Aorta (tissue), 5 donors: ENCODE measurements around the gene ADAMTS12. TPM values are rescaled to one million over a fixed set of nuclear protein-coding genes. Genes with fewer than 3 reads are reported as not detected.
A peak's percentile ranks its signal among the peaks of the same experiment; 100 is the strongest.

Source experiments
- ATAC-seq: fragments of 200-7000 bp; cut with Tn5 transposase; one replicate; pipeline ENCODE4 v1.9.1; 2022; ENCODE audit warnings: moderate library complexity; ENCODE audit not compliant: low FRiP score
- DNase-seq, 2 donors: peaks; one replicate each; pipeline ENCODE4 v3.0.0-alpha.2; 2020
- H3K27ac ChIP-seq, 2 donors: one replicate each; pipeline ENCODE4 v1.5.1; 2013; ENCODE audit warnings: low read length in 2 of 2, mild to moderate bottlenecking in 2 of 2, moderate library complexity in 2 of 2, control low read depth in 1 of 2, inconsistent platforms in 1 of 2, low read depth in 1 of 2
- H3K27me3 ChIP-seq, 2 donors: one replicate each; pipeline ENCODE4 v1.6.1; 2013; ENCODE audit warnings: control low read depth in 1 of 2, low read length in 1 of 2, mild to moderate bottlenecking in 1 of 2, moderate library complexity in 1 of 2; ENCODE audit not compliant: insufficient read depth in 2 of 2, control insufficient read depth in 1 of 2
- H3K36me3 ChIP-seq, 2 donors: one replicate each; pipeline ENCODE4 v1.6.1; 2013; ENCODE audit warnings: control low read depth in 1 of 2, low read length in 1 of 2, mild to moderate bottlenecking in 1 of 2; ENCODE audit not compliant: insufficient read depth in 2 of 2, control insufficient read depth in 1 of 2
- H3K4me1 ChIP-seq, 2 donors: one replicate each; pipeline ENCODE4 v1.6.1; 2013; ENCODE audit warnings: low read length in 2 of 2, control low read depth in 1 of 2, mild to moderate bottlenecking in 1 of 2, moderate library complexity in 1 of 2; ENCODE audit not compliant: insufficient read depth in 2 of 2, control insufficient read depth in 1 of 2
- H3K4me3 ChIP-seq, 2 donors: one replicate each; pipeline ENCODE4 v1.5.1; 2013; ENCODE audit warnings: low read length in 2 of 2, control low read depth in 1 of 2, mild to moderate bottlenecking in 1 of 2
- H3K9me3 ChIP-seq: one replicate; pipeline ENCODE4 v1.6.1; 2013; ENCODE audit warnings: mild to moderate bottlenecking, low read length; ENCODE audit not compliant: control insufficient read depth
- WGBS, 2 donors: extraction: QIAGEN DNeasy Blood & Tissue Kit; methylation state at CpG; one replicate each; pipeline ENCODE4 v1.1.7; 2013; 5-methylcytosine and 5-hydroxymethylcytosine counted together
- intact Hi-C, 2 donors: fragments of 100-400 bp; cut with DNase I; formaldehyde crosslinking; loops; one replicate each; pipeline versions ENCODE4 v1.14.2 to v1.15.0; 2022
- polyA plus RNA-seq, 2 donors: library from polyadenylated mRNA; stranded (reverse); fragments of 200-250 nt; gene quantifications; one replicate each; pipeline ENCODE4 v1.2.3, GENCODE V29; 2013
- total RNA-seq, 2 donors: library from RNA; stranded (reverse); fragmentation: NEBNext Ultra II Directional; extraction: Animal tissue kit (Norgen Biotek cat#: 25700); gene quantifications; one replicate each; pipeline ENCODE4 v1.2.1, GENCODE V29; 2021
- donor health status: healthy with polysubstance abuse.
- donor health status: Bipolar disorder and iron deficiency.
- donor health status: DM: no; HTN: no; CAD: no.
- donor health status: DM: no; HTN: no; CAD: no.
- donor health status: DM: yes; HTN: yes; CAD: no.

The ADAMTS12 gene
- total and polyA plus RNA-seq, 4 donors, result 0.50 to 7.3 (median 2.8) TPM

DNA sequence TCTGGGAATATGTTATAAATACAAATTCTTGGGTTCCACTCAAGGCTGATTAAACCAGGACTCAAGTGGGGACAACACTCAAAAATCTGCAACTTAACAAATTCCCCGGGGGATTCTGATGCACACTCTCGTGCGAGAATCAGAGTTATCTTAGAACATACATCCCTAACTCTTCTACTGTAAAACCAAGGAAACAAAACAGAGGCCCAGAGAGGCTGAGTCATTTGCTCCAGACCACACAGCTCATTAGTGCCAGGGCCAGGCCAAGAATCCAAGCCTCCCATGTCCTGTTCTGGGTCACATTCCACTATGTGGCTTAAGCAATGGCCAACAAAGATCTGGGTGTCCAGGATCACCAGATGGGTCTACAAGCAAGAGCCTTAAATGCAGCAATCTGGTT, 166.0 kb downstream of the ADAMTS12 start:
- peak; percentile 20 for ATAC-seq
- Histone ChIP-seq H3K9me3 (no peaks in the 10 kb centered on the region), H3K36me3 (no peaks in the 10 kb centered on the region), H3K4me3 (no peak overlapping the region), H3K27me3 (no peaks in the 10 kb centered on the region), H3K4me1 (peaks cover 0 to 3% of the 10 kb centered on the region in 2 donors), H3K27ac (no peak overlapping the region)
- no peak for DNase-seq
- intact Hi-C loops, result no loop called here
- WGBS, 2 donors, result 26 to 66% methylated on average over 3 of the region's 3 CpGs

DNA sequence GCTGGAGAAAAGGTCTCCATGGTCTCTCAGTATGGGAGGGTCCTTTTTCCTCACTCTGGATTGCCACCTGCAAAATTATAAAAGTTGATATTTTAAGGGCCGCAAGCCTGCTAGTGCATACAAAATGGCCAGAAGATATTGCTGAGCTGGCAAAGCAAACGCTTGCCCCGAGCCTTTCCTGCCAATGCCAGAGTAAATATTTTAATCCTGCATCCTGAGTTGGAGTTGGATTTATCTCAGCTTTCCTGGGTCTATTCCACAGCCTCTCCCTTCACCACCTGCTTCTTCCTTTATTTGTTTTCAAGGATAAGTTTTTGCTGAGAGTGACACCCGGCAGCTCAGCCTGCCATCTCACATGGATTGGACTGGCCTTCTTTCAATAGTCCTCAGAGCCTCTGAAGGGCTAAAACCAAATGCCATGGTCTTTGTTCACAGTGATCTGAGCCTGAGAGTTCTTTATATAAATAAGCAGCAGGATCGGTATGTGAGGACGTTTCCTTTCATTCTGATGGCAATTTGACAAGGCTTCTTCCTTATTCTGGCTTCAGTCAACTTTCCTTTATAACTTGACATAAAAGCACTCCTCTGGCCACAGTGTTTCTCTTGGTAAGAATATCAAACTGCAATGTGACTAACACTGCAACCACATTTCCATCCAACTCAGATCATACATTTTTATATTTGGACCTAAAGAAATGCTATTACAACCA, 170.1 kb downstream of the ADAMTS12 start:
- no peaks in the 10 kb centered on the region for H3K36me3 ChIP-seq
- H3K9me3 ChIP-seq, result no peaks in the 10 kb centered on the region
- WGBS, 2 donors, result 4 to 5% methylated on average over 6 of the region's 6 CpGs
- H3K27ac ChIP-seq, result no peak overlapping the region
- DNase-seq, result no peak
- ATAC-seq, result no peak
- H3K4me3 ChIP-seq, result no peak overlapping the region
- H3K27me3 ChIP-seq, result no peaks in the 10 kb centered on the region
- H3K4me1 ChIP-seq, result peaks cover 0 to 3% of the 10 kb centered on the region in 2 donors
- intact Hi-C loops, result no loop called here

DNA sequence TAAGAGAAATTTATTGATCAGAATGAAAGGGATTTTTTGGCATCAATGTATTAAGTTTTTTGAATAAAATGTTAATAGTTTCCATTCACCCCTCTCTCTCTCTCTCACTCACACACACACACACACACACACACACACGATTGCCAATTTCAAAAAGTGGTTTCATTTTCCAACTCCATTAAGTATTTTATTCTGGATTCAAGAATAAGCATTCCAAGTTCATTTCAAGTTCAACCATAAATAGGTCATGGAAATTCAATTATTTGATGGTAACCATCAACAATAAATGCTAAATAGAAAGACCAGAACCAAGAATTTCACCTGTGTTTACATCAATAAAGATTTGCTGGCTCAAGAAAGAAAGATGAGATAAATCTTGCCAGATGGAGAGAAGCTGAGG, 171.6 kb downstream of the ADAMTS12 start:
- H3K9me3 ChIP-seq, result no peaks in the 10 kb centered on the region
- intact Hi-C loops, result no loop called here
- no peaks in the 10 kb centered on the region for H3K27me3 ChIP-seq
- ATAC-seq, result no peak
- H3K4me3 ChIP-seq, result no peak overlapping the region
- no peaks in the 10 kb centered on the region for H3K36me3 ChIP-seq
- no peak for DNase-seq
- H3K27ac ChIP-seq, result no peak overlapping the region
- H3K4me1 ChIP-seq, result peaks cover 0 to 3% of the 10 kb centered on the region in 2 donors
- WGBS, 2 donors, result 53 to 76% methylated on average over 1 of the region's 1 CpG

DNA sequence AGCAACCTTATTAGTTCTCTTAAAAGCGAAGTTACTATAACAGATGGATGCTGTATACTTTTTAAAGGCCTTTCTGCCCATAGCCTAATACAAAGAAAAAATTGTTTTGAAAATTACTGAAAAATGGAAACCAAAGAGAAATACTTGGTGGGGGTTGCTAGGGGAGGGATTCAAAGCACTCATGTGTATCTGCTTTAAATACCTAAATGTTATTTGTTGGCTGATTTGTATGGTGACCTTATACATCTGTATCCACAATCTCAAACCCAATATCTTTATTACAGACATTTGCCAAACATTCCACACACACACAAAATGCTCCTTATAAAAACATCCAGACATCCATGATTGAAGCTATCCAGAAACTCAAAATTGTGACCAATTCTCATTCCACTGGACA, 172.0 kb downstream of the ADAMTS12 start:
- Histone ChIP-seq H3K9me3 (no peaks in the 10 kb centered on the region), H3K27ac (no peak overlapping the region), H3K4me1 (peaks cover 0 to 3% of the 10 kb centered on the region in 2 donors), H3K36me3 (no peaks in the 10 kb centered on the region), H3K4me3 (no peak overlapping the region), H3K27me3 (no peaks in the 10 kb centered on the region)
- WGBS, 2 donors, result 99 to 100% methylated on average over 1 of the region's 1 CpG
- DNase-seq (no peak), ATAC-seq (no peak)
- intact Hi-C loops, result no loop called here

DNA sequence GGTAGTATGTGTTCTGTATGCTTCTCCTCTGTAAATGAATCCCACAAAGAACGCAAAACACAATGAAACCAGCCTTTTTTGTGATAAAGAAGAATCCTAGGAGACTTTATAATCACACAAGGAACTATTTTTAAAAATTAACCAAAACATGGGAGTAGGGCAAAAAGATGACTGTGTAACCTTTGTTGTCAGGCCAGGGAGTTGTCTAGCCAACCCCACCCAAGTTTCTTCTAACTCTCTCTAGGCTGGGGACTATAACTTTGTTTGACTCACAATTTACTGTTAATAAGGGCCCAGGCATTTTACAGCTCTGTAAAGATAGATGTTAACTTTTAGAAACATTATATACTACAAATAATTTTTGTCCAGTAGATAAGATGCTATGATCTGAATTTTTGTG, 176.1 kb downstream of the ADAMTS12 start:
- no peak for DNase-seq
- no peaks in the 10 kb centered on the region for H3K36me3 ChIP-seq
- no peak for ATAC-seq
- 35 to 40% methylated on average over 1 of the region's 1 CpG for WGBS, 2 donors
- H3K27me3 ChIP-seq, result no peaks in the 10 kb centered on the region
- no peak overlapping the region for H3K4me3 ChIP-seq
- H3K27ac ChIP-seq, result no peak overlapping the region
- H3K4me1 ChIP-seq, result peaks cover 0 to 3% of the 10 kb centered on the region in 2 donors
- no peaks in the 10 kb centered on the region for H3K9me3 ChIP-seq
- intact Hi-C loops, result no loop called here

DNA sequence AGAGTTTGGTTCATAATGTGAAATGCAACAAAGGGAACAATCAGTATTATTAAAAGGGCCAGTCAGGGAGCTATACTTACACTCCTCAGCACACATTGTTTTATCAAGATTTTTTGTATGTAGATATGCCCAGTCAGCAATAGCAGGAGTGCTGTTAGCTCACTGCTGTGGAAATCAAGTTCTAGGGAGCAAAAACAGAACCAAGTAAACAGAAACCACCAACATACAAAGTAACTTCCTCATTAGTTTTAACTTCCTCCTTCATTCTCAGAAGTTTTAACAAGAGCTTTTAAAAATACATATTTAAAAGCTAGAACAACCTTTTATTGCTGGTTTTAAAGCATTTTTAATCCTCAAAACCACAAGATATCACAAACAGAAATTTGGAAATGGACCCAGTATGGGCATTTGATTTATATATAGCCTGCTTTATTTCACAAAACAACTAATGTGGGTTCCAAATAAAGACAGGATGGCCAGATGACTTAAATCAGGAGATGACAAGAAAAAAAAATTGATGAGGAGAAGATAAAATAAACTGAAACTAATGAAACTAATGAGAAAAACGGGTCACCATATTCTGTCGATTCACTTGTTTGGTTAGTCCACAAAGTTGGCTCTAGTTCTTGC, 178.5 kb downstream of the ADAMTS12 start:
- Histone ChIP-seq H3K4me3 (no peak overlapping the region), H3K27ac (no peak overlapping the region), H3K4me1 (peaks cover 0 to 5% of the 10 kb centered on the region in 2 donors), H3K36me3 (no peaks in the 10 kb centered on the region), H3K9me3 (no peaks in the 10 kb centered on the region), H3K27me3 (no peaks in the 10 kb centered on the region)
- intact Hi-C loops, result no loop called here
- ATAC-seq, result no peak
- no peak for DNase-seq
- 29 to 35% methylated on average over 2 of the region's 2 CpGs for WGBS, 2 donors

DNA sequence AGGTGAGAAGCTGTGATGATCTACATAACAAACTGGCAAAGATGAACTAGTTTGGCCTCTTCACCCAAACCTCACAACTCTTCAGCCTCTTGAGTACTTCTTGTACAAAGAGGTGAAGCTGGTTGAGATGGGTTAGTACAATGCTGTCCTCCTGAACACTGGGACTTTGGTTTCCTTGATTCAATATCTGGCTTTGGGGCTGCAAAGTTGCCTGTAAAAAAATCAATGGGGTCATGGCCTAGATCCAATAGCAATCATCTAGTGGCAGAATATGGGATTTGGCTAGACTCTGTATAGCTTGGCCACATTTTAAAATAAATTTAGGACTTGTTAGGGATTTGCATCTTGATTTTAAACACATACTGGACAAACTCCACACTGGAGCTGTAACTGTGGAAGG, 179.1 kb downstream of the ADAMTS12 start:
- DNase-seq, result no peak
- no peaks in the 10 kb centered on the region for H3K9me3 ChIP-seq
- intact Hi-C loops, result no loop called here
- H3K27ac ChIP-seq, result no peak overlapping the region
- no peak for ATAC-seq
- no peaks in the 10 kb centered on the region for H3K36me3 ChIP-seq
- H3K4me1 ChIP-seq, result peaks cover 0 to 5% of the 10 kb centered on the region in 2 donors
- H3K27me3 ChIP-seq, result no peaks in the 10 kb centered on the region
- H3K4me3 ChIP-seq, result no peak overlapping the region

DNA sequence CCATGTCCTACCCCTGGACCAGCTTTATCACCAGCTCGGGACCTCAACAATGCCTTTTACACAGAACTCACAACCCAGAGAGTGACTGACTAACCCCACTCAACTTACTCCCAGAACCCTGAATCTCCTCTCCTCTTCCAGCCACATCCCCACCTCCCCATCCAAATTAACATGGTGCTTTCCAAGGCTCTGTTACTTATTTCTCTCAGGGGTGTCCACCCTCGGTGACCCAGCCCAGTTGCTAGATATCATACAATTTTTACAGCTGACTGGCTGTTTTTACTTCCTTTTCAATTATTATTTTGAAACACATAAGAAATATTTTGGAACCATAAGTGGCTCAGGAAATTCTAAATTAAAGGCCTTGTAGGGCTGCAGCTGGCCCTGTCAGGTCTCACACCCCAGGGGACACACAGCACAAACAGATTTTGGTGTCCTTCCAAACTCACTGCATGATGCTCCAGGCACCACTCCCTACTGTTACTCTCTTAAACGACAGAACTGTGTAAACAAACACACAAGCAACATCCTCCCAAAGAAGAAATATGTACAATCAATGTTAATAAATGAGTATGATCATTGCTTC, 180.6 kb downstream of the ADAMTS12 start:
- 50 to 60% methylated on average over 3 of the region's 3 CpGs for WGBS, 2 donors
- no peaks in the 10 kb centered on the region for H3K36me3 ChIP-seq
- intact Hi-C loops, result no loop called here
- H3K27ac ChIP-seq, result no peak overlapping the region
- no peak for DNase-seq
- no peaks in the 10 kb centered on the region for H3K9me3 ChIP-seq
- H3K4me1 ChIP-seq, result peaks cover 0 to 5% of the 10 kb centered on the region in 2 donors
- no peak for ATAC-seq
- no peak overlapping the region for H3K4me3 ChIP-seq
- no peaks in the 10 kb centered on the region for H3K27me3 ChIP-seq

DNA sequence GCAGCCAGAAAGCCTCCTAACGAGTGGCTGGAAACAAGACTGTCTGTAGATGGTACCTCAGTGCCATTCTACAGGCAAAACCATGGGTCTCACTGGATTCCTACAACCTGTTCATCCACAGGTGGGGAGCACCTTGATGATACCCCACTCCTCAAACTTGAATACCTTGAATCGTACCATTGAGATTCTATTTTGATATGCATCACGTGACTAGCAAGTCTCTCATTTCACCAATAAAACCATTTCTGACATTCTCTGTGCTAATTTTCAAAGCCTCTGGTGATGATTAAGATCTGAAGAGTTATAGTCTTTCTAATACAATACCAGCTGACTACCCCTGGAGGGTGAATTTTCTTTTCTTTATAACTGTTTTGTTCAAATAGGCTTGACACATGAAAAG, 188.9 kb downstream of the ADAMTS12 start:
- intact Hi-C loops, result no loop called here

More for the DNA sequence above, 188.9 kb downstream of the ADAMTS12 start:
- H3K4me1 ChIP-seq, result no peaks in the 10 kb centered on the region
- no peaks in the 10 kb centered on the region for H3K9me3 ChIP-seq
- H3K36me3 ChIP-seq, result no peaks in the 10 kb centered on the region
- 95 to 100% methylated on average over 3 of the region's 3 CpGs for WGBS, 2 donors
- no peak overlapping the region for H3K27ac ChIP-seq
- H3K27me3 ChIP-seq, result no peaks in the 10 kb centered on the region
- no peak for ATAC-seq
- no peak for DNase-seq
- no peak overlapping the region for H3K4me3 ChIP-seq
